GM11168 (cell line): ENCODE measurements around the gene GBE1.
"Not testable (repeated sequence)": the region's sequence is repeated elsewhere in the genome, so short reads cannot be mapped to it uniquely, and the experiment has no call there.

Experiments
- in situ Hi-C: fragments of 300-500 bp; cut with MboI; formaldehyde crosslinking; loops from one replicate; pipeline ENCODE4 v1.12.0; 2022; ENCODE audit warnings: low sequenced_read_pairs; ENCODE audit not compliant: unreplicated experiment

GBE1 gene

GRCh38 chr3:81760924-81761903 lies at the start of gene GBE1:
Gene GBE1 (minus strand): TSS chr3:81761645. CDS start chr3:81761517, 128 bp downstream.
- in situ Hi-C loops: no loop called here

GRCh38 chr3:81808900-81809299 lies 47.5 kb upstream of the GBE1 start:
- in situ Hi-C loops: no loop called here

GRCh38 chr3:81799403-81799802 lies 38.0 kb upstream of the GBE1 start:
- in situ Hi-C loops: no loop called here

GRCh38 chr3:81793410-81793809 lies 32.0 kb upstream of the GBE1 start:
- in situ Hi-C loops: no loop called here

- in situ Hi-C loops: no loop called here
Measured at GRCh38 chr3:81790117-81790516, 28.7 kb upstream of the GBE1 start.

GRCh38 chr3:81789691-81790090 lies 28.2 kb upstream of the GBE1 start:
- in situ Hi-C loops: no loop called here

- in situ Hi-C loops: no loop called here
Measured at GRCh38 chr3:81788610-81789009, 27.2 kb upstream of the GBE1 start.

- in situ Hi-C loops: no loop called here
Measured at GRCh38 chr3:81788044-81788443, 26.6 kb upstream of the GBE1 start.

- in situ Hi-C loops: no loop called here
Measured at GRCh38 chr3:81782585-81782984, 21.1 kb upstream of the GBE1 start.

GRCh38 chr3:81778678-81779182 lies 17.3 kb upstream of the GBE1 start:
- in situ Hi-C loops: no loop called here

GRCh38 chr3:81776643-81777042 lies 15.2 kb upstream of the GBE1 start:
- in situ Hi-C loops: no loop called here

- in situ Hi-C loops: no loop called here
Measured at GRCh38 chr3:81770710-81771109, 9.3 kb upstream of the GBE1 start.

GRCh38 chr3:81769299-81769698 lies 7.9 kb upstream of the GBE1 start:
- in situ Hi-C loops: no loop called here

- in situ Hi-C loops: not testable (repeated sequence)
Measured at GRCh38 chr3:81767250-81767859, 5.9 kb upstream of the GBE1 start.

GRCh38 chr3:81765400-81765799 lies 4.0 kb upstream of the GBE1 start:
- in situ Hi-C loops: no loop called here

GRCh38 chr3:81764665-81765064 lies 3.2 kb upstream of the GBE1 start:
- in situ Hi-C loops: no loop called here

- in situ Hi-C loops: no loop called here
Measured at GRCh38 chr3:81764002-81764401, 2.6 kb upstream of the GBE1 start.

GRCh38 chr3:81763001-81763400 lies 1.6 kb upstream of the GBE1 start:
- in situ Hi-C loops: no loop called here

- in situ Hi-C loops: no loop called here
Measured at GRCh38 chr3:81761904-81762580, 597 bp upstream of the GBE1 start.

GRCh38 chr3:81760215-81760614 lies 1.2 kb downstream of the GBE1 start:
- in situ Hi-C loops: no loop called here

- in situ Hi-C loops: not testable (repeated sequence)
Measured at GRCh38 chr3:81758771-81759170, 2.7 kb downstream of the GBE1 start.
